Activated CD4-positive, alpha-beta T cell treated with anti-CD3 and anti-CD28 coated beads, Interleukin-10, Interleukin-2, amounts not matched to agents 100 ng/mL and 50 ng/mL, durations not matched to agents 16 hours and 8 hours (primary cell): ENCODE data around the gene EMID1.

Source experiments
- DNase-seq: peaks from one replicate; pipeline ENCODE4 v3.0.0-alpha.2; 2020

EMID1 gene

GRCh38 chr22:29195118-29195963 lies 10.4 kb upstream of the EMID1 start:
- DNase-seq = no peak

- DNase-seq = no peak
Measured at GRCh38 chr22:29195964-29196666, 9.6 kb upstream of the EMID1 start.

GRCh38 chr22:29197096-29197495 lies 8.6 kb upstream of the EMID1 start:
- no peak for DNase-seq

- DNase-seq = no peak
Measured at GRCh38 chr22:29198240-29198639, 7.5 kb upstream of the EMID1 start.

- no peak for DNase-seq
Measured at GRCh38 chr22:29199702-29200400, 5.8 kb upstream of the EMID1 start.

GRCh38 chr22:29200901-29201300 lies 4.8 kb upstream of the EMID1 start:
- DNase-seq = no peak

- no peak for DNase-seq
Measured at GRCh38 chr22:29201782-29202181, 3.9 kb upstream of the EMID1 start.

GRCh38 chr22:29202212-29203192 lies 3.2 kb upstream of the EMID1 start:
- peak; percentile 91 for DNase-seq

GRCh38 chr22:29203488-29204454 lies 1.9 kb upstream of the EMID1 start:
- no peak for DNase-seq

GRCh38 chr22:29204455-29205183 lies 1.1 kb upstream of the EMID1 start:
- DNase-seq = no peak

GRCh38 chr22:29205252-29205593 lies 473 bp upstream of the EMID1 start:
- no peak for DNase-seq

- no peak for DNase-seq
Measured at GRCh38 chr22:29206372-29207242, 911 bp downstream of the EMID1 start.

GRCh38 chr22:29207243-29207550 lies 1.5 kb downstream of the EMID1 start:
- DNase-seq = no peak

- DNase-seq = no peak
Measured at GRCh38 chr22:29207562-29208501, 2.1 kb downstream of the EMID1 start.

- DNase-seq = no peak
Measured at GRCh38 chr22:29208502-29208862, 2.8 kb downstream of the EMID1 start.

GRCh38 chr22:29208879-29209623 lies 3.4 kb downstream of the EMID1 start:
- DNase-seq = no peak

GRCh38 chr22:29209624-29209929 lies 3.9 kb downstream of the EMID1 start:
- DNase-seq = no peak

GRCh38 chr22:29211066-29211465 lies 5.4 kb downstream of the EMID1 start:
- DNase-seq = no peak
